GM18499 (cell line): Measurements from ENCODE around the gene VASP.
"Not testable (repeated sequence)": the region's sequence is repeated elsewhere in the genome, so short reads cannot be mapped to it uniquely, and the experiment has no call there.

ENCODE experiments used
- ATAC-seq: cut with Tn5 transposase; IDR thresholded peaks from one replicate; pipeline ENCODE4 v1.9.1; 2021; ENCODE audit warnings: moderate number of reproducible peaks; ENCODE audit not compliant: insufficient read depth, unreplicated experiment

VASP gene

GRCh38 chr19:45496349-45496953 is 10.8 kb upstream of the VASP start:
- ATAC-seq, result no peak

GRCh38 chr19:45497791-45498190 is 9.5 kb upstream of the VASP start:
- ATAC-seq, result no peak

GRCh38 chr19:45498411-45499195 is 8.7 kb upstream of the VASP start, which contains the start of gene PPM1N:
Gene PPM1N (plus strand): TSS chr19:45498443. CDS start chr19:45498473, 30 bp downstream.
- no peak for ATAC-seq

GRCh38 chr19:45499196-45500180 is 7.8 kb upstream of the VASP start:
- ATAC-seq, result no peak

GRCh38 chr19:45500918-45501729 is 6.2 kb upstream of the VASP start:
- no peak for ATAC-seq

GRCh38 chr19:45501730-45502014 is 5.6 kb upstream of the VASP start:
- ATAC-seq, result no peak

GRCh38 chr19:45502111-45502510 is 5.2 kb upstream of the VASP start:
- ATAC-seq, result no peak

- no peak for ATAC-seq
Observed at GRCh38 chr19:45503909-45504308, 3.4 kb upstream of the VASP start.

GRCh38 chr19:45505151-45505995 is 1.9 kb upstream of the VASP start:
- no peak for ATAC-seq

GRCh38 chr19:45505996-45506245 is 1.4 kb upstream of the VASP start:
- no peak for ATAC-seq

- no peak for ATAC-seq
Observed at GRCh38 chr19:45506246-45506988, 862 bp upstream of the VASP start.

- ATAC-seq, result no peak
Observed at GRCh38 chr19:45507872-45508416, 665 bp downstream of the VASP start.

- ATAC-seq, result no peak
Observed at GRCh38 chr19:45508417-45508860, 1.2 kb downstream of the VASP start.

- no peak for ATAC-seq
Observed at GRCh38 chr19:45508861-45509691, 1.8 kb downstream of the VASP start.

GRCh38 chr19:45509692-45510015 is 2.4 kb downstream of the VASP start:
- no peak for ATAC-seq

- not testable (repeated sequence) for ATAC-seq
Observed at GRCh38 chr19:45510352-45510751, 3.1 kb downstream of the VASP start.

GRCh38 chr19:45511074-45511473 is 3.8 kb downstream of the VASP start:
- ATAC-seq, result no peak
